Memory B cell (primary cell): ENCODE measurements around the gene DPYSL3.

ENCODE experiments used
- ATAC-seq: fragments of 150-1000 bp; cut with Tn5 transposase; 2 replicates; pipeline ENCODE4 v1.10.0; 2021; ENCODE audit warnings: low read depth, mild to moderate bottlenecking, moderate library complexity
- DNase-seq, 2 donors: peaks; one replicate each; pipeline ENCODE4 v3.0.0; 2022; ENCODE audit warnings: low spot score in 2 of 2
- H3K27ac Mint-ChIP-seq: one replicate; pipeline ENCODE4 v1.8.0; 2022; ENCODE audit warnings: mild to moderate bottlenecking, moderate library complexity, mixed read lengths
- H3K27me3 Mint-ChIP-seq: one replicate; pipeline ENCODE4 v1.8.0; 2022; ENCODE audit warnings: mixed read lengths
- H3K36me3 Mint-ChIP-seq: one replicate; pipeline ENCODE4 v1.8.0; 2022; ENCODE audit warnings: mild to moderate bottlenecking, mixed read lengths
- H3K4me1 Mint-ChIP-seq: one replicate; pipeline ENCODE4 v1.8.0; 2022; ENCODE audit warnings: mixed read lengths
- H3K4me3 Mint-ChIP-seq: one replicate; pipeline ENCODE4 v1.8.0; 2022; ENCODE audit warnings: mild to moderate bottlenecking, moderate library complexity, mixed read lengths
- H3K9me3 Mint-ChIP-seq: one replicate; pipeline ENCODE4 v1.8.0; 2022; ENCODE audit warnings: mixed read lengths

DPYSL3 gene

GRCh38 chr5:147403651-147404640 lies 105.9 kb downstream of the DPYSL3 start:
- Mint-ChIP-seq H3K36me3 (no peaks in the 10 kb centered on the region), H3K27me3 (peaks cover 1% of the 10 kb centered on the region), H3K4me1 (no peaks in the 10 kb centered on the region), H3K4me3 (no peak overlapping the region), H3K9me3 (no peaks in the 10 kb centered on the region), H3K27ac (no peak overlapping the region)
- DNase-seq (no peak), ATAC-seq (no peak)

- Mint-ChIP-seq H3K27ac (no peak overlapping the region), H3K36me3 (no peaks in the 10 kb centered on the region), H3K27me3 (peaks cover 1% of the 10 kb centered on the region), H3K9me3 (peaks cover under 1% of the 10 kb centered on the region), H3K4me3 (no peak overlapping the region), H3K4me1 (no peaks in the 10 kb centered on the region)
- DNase-seq (no peak), ATAC-seq (no peak)
Measured at GRCh38 chr5:147400881-147401280, 109.0 kb downstream of the DPYSL3 start.

DNA sequence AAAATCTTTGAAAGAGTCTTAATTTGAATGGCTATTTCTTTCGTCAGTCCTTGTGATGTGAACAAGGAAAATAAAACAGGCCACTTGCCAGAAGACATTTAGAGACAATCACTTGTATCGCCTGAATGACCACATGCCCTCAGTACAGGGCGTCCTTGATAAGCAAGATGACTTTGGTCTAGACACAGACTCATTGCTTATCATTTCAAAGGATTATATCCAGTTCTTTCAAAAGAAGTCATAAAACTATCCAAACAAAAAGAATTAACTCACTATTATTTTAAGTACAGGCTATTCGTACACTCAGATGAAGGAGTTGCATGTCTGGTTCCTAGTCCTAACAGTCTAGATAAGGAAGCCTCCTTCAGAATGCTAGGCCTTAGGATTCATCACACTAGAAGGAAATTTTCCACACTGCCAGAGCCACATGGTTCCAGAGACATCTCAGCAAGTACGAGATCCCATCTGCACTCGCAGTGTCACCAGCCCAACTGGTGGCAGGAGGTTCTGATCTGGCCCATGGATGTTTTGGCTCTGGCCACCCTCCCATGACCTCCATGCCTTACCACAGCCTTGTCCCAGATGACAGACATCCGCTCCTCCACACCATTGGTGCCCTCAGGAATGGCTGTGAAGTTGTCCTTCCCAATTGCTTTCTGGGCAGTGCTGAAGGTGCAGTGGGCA lies 109.6 kb downstream of the DPYSL3 start:
- ATAC-seq: no peak

DNA sequence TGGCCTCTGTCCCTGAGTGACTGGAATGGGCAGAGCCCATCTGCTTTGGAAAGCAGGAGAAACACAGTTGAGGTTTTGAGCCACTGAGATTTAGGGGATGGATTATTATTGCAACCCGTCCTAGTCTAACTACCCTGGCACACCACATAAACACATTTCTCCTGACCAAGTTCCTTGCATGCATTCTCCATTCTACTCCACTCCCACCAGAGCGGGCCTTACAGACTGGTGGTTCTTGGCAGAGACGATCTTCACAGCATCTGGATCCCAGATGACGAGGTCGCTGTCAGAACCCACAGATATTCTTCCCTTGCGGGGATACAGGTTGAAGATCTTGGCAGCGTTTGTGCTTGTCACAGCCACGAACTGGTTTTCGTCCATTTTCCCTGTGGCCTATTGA lies 111.0 kb downstream of the DPYSL3 start:
- Mint-ChIP-seq H3K36me3 (no peaks in the 10 kb centered on the region), H3K27ac (no peak overlapping the region), H3K4me1 (no peaks in the 10 kb centered on the region), H3K4me3 (no peak overlapping the region), H3K27me3 (no peaks in the 10 kb centered on the region), H3K9me3 (peaks cover 4% of the 10 kb centered on the region)
- ATAC-seq: no peak
- DNase-seq: no peak

More for the DNA sequence above, 109.6 kb downstream of the DPYSL3 start:
- DNase-seq: no peak
- no peaks in the 10 kb centered on the region for H3K36me3 Mint-ChIP-seq
- H3K4me3 Mint-ChIP-seq: no peak overlapping the region
- peaks cover 1% of the 10 kb centered on the region for H3K27me3 Mint-ChIP-seq
- H3K9me3 Mint-ChIP-seq: peaks cover 4% of the 10 kb centered on the region
- no peak overlapping the region for H3K27ac Mint-ChIP-seq
- H3K4me1 Mint-ChIP-seq: no peaks in the 10 kb centered on the region

- Mint-ChIP-seq H3K27me3 (no peaks in the 10 kb centered on the region), H3K4me1 (no peaks in the 10 kb centered on the region), H3K36me3 (no peaks in the 10 kb centered on the region), H3K27ac (no peak overlapping the region), H3K4me3 (no peak overlapping the region), H3K9me3 (peaks cover 4% of the 10 kb centered on the region)
- DNase-seq (no peak), ATAC-seq (no peak)
Measured at GRCh38 chr5:147397616-147398015, 112.3 kb downstream of the DPYSL3 start.

DNA sequence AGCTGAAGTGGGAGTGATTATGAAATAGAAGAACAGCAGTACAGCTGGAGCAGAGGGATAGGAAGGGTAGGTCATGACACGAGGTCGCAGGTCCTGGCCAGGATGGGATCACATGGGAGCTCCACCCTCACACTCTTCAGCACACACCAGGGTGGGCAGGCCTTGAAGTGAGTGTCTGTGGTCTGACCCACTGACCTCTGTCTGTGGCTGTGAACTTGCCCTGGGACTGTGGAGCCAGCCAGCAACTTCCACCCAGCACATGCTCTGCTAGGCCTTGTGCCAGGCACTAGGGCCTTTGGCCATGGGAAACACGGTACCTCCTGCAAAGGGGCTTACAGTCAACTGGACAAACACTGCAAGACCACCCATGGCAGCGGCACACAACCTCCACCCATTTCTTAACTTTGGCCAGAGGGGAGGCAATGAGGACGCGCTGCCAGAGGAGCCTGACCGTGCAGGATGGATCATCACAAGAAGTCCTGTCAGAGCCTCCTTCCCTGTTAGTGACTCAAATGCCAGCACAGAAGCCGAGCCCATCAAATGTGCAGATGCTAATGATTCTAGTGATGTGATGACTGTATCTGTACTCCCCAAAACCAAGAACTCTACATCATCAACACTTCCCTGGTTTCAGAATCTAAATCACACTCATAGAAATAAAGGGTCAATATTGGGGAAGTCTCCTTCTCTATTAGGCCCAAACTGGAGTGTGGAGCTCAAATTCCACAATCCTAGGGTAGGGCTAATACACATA lies 113.6 kb downstream of the DPYSL3 start:
- ATAC-seq: no peak
- Mint-ChIP-seq H3K27ac (no peak overlapping the region), H3K9me3 (peaks cover 4% of the 10 kb centered on the region), H3K4me1 (no peaks in the 10 kb centered on the region), H3K4me3 (no peak overlapping the region), H3K36me3 (no peaks in the 10 kb centered on the region), H3K27me3 (no peaks in the 10 kb centered on the region)
- no peak for DNase-seq

DNA sequence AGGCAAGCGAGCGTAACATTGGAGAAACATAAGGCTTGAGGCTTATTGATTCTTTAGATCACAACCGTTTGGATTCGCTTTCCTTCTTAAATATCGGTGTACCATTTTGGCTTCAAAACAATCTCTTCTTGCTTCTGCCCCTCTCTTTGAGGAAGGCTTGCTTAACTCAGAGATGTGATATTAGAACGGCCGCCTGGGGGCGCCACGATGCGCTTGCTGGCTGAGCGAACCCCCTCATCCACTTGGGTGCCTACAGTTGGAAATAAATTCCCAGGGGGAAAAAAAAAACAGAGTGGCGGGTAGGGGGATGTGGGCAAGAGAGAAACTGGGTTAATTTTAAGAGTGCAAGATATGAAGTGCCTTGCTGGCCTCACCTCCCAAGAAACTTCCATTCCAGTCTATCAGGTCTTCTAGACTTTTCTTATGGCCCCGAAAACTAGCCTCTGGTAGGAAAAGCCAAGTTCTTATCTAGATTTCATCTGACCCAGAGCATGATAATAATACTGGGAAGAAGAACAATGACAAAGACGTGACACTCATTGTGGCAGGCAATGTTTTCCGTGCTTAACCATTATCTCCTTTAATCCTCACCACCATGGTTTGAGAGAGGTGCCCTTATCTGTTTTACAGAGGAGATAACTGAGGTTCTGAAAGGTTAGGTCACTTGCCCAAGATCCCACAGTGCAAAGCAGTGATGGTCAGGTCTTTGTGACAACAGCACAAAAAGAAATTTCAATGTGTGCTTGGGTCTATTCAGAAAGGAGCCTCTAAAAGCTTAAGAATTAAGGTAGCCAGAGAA lies 115.8 kb downstream of the DPYSL3 start:
- Mint-ChIP-seq H3K4me3 (no peak overlapping the region), H3K9me3 (peaks cover 4% of the 10 kb centered on the region), H3K27me3 (no peaks in the 10 kb centered on the region), H3K36me3 (no peaks in the 10 kb centered on the region), H3K4me1 (no peaks in the 10 kb centered on the region), H3K27ac (no peak overlapping the region)
- DNase-seq: no peak
- ATAC-seq: no peak

- DNase-seq (no peak), ATAC-seq (no peak)
- peaks cover 4% of the 10 kb centered on the region for H3K9me3 Mint-ChIP-seq
- no peak overlapping the region for H3K27ac Mint-ChIP-seq
- H3K36me3 Mint-ChIP-seq: no peaks in the 10 kb centered on the region
- H3K27me3 Mint-ChIP-seq: no peaks in the 10 kb centered on the region
- no peaks in the 10 kb centered on the region for H3K4me1 Mint-ChIP-seq
- no peak overlapping the region for H3K4me3 Mint-ChIP-seq
Measured at GRCh38 chr5:147391781-147392180, 118.1 kb downstream of the DPYSL3 start.

- no peak overlapping the region for H3K27ac Mint-ChIP-seq
- H3K9me3 Mint-ChIP-seq: peaks cover 2% of the 10 kb centered on the region
- no peaks in the 10 kb centered on the region for H3K36me3 Mint-ChIP-seq
- no peaks in the 10 kb centered on the region for H3K4me1 Mint-ChIP-seq
- DNase-seq (no peak), ATAC-seq (no peak)
- no peaks in the 10 kb centered on the region for H3K27me3 Mint-ChIP-seq
- H3K4me3 Mint-ChIP-seq: no peak overlapping the region
Measured at GRCh38 chr5:147390654-147391225, 119.1 kb downstream of the DPYSL3 start.

GRCh38 chr5:147388184-147389108 lies 121.4 kb downstream of the DPYSL3 start:
- Mint-ChIP-seq H3K4me3 (no peak overlapping the region), H3K27me3 (no peaks in the 10 kb centered on the region), H3K4me1 (no peaks in the 10 kb centered on the region), H3K27ac (no peak overlapping the region), H3K36me3 (no peaks in the 10 kb centered on the region), H3K9me3 (no peaks in the 10 kb centered on the region)
- no peak for ATAC-seq
- no peak for DNase-seq

DNA sequence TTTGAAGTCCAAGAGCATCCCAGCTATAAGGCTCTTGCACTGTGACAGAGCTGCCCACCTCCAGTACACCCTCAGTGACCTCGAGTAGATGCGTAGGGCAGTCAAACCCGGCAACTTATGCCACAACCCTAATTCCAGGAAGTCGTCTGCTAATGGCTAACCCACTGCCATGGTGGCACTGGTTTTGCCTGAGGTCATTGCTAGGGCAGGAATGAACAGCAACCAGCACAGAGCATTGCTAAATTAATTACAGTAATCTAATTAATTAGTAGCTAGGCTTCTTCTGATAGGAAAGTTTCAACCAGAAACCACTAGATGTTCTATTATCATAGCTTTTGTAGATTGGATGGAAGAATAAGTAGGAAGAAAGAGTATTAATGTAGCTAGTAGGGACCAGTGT lies 122.8 kb downstream of the DPYSL3 start:
- Mint-ChIP-seq H3K4me3 (no peak overlapping the region), H3K36me3 (no peaks in the 10 kb centered on the region)

DNA sequence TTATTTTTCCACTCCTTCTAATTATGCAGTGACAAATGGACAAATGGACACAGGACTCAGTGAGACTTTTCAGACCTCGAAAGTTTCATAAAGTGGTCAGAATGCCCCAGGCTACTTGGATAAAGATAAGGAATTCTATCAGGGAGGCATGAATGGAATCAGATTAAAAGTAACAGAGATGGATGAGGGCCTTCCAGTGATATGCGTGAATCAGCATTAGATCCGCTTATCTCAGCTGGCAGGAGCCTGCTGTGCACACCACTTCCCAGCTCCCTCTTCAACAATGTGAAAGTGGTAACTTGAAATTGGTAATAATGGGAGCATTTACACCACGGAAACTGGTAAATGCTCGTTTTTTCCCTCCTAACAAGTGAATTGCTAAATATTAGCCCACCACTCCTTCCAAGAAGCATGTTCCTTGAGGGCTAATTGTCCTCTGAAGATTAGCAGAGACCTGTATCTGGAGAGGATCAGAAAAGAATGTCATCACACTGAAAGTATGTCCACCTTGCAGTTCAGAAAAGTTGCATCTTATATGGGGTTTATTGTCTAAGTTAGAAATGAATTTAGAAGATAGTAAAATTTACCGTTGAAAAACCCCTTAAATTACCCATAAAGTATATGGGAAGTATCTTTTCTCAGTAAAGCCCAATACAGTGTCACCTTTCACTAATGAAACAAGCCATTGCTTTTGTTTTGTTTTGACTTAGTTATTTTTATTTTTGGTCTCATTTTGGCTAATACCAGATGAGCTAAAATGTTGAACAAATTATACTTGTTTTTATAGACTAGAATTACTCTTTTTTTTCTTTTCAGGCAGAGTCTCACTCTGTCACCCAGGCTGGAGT lies 125.3 kb downstream of the DPYSL3 start:
- Mint-ChIP-seq H3K9me3 (peaks cover 4% of the 10 kb centered on the region), H3K4me3 (no peak overlapping the region), H3K27me3 (no peaks in the 10 kb centered on the region), H3K36me3 (no peaks in the 10 kb centered on the region), H3K27ac (no peak overlapping the region), H3K4me1 (no peaks in the 10 kb centered on the region)
- no peak for DNase-seq
- ATAC-seq: no peak

More for the DNA sequence above, 122.8 kb downstream of the DPYSL3 start:
- Mint-ChIP-seq H3K4me1 (no peaks in the 10 kb centered on the region), H3K27ac (no peak overlapping the region), H3K9me3 (no peaks in the 10 kb centered on the region), H3K27me3 (no peaks in the 10 kb centered on the region)
- DNase-seq (no peak), ATAC-seq (no peak)
